NT2/D1 (cell line): Measurements from ENCODE around the gene HOATZ.

Experiments
- DNase-seq: peaks from one replicate; pipeline ENCODE4 v3.0.0-alpha.2; 2011; ENCODE audit warnings: low read depth, low spot score
- H3K27me3 ChIP-seq: 2 replicates; pipeline ENCODE4 v1.6.0; 2011; ENCODE audit warnings: mild to moderate bottlenecking; ENCODE audit not compliant: insufficient read length, insufficient read depth
- H3K36me3 ChIP-seq: 2 replicates; pipeline ENCODE4 v1.6.1; 2011; ENCODE audit warnings: mild to moderate bottlenecking, low read length, mixed read lengths; ENCODE audit not compliant: insufficient read depth, insufficient read length
- H3K4me1 ChIP-seq: 2 replicates; pipeline ENCODE4 v1.5.1; 2011; ENCODE audit not compliant: insufficient read depth, insufficient read length
- H3K4me3 ChIP-seq: 2 replicates; pipeline ENCODE4 v1.5.1; 2011; ENCODE audit warnings: low read depth; ENCODE audit not compliant: insufficient read length
- H3K9ac ChIP-seq: 2 replicates; pipeline ENCODE4 v1.6.0; 2011; ENCODE audit warnings: low read depth; ENCODE audit not compliant: insufficient read length
- H3K9me3 ChIP-seq: 2 replicates; pipeline ENCODE4 v1.5.1; 2011; ENCODE audit warnings: mild to moderate bottlenecking, low read length; ENCODE audit not compliant: insufficient read depth
- SUZ12 ChIP-seq: IDR thresholded peaks from 2 replicates; pipeline ENCODE4 v1.6.1; 2011; ENCODE audit not compliant: insufficient read length, insufficient read depth; ENCODE audit errors: extremely low read depth
- YY1 ChIP-seq: IDR thresholded peaks from 2 replicates; pipeline ENCODE4 v1.6.1; 2011; ENCODE audit not compliant: insufficient read length, insufficient read depth
- ZNF274 ChIP-seq: IDR thresholded peaks from 2 replicates; pipeline ENCODE4 v1.6.1; 2011; ENCODE audit warnings: mild to moderate bottlenecking, low read depth, low read length

Gene HOATZ

GRCh38 chr11:111560800-111561199 is 46.2 kb downstream of the HOATZ start:
- Histone ChIP-seq H3K27me3 (no peaks in the 10 kb centered on the region), H3K4me1 (no peaks in the 10 kb centered on the region), H3K9ac (no peak overlapping the region), H3K9me3 (peaks cover 10% of the 10 kb centered on the region), H3K4me3 (no peak overlapping the region), H3K36me3 (peaks cover 11% of the 10 kb centered on the region)
- TF ChIP-seq ZNF274 (no peak), YY1 (no peak), SUZ12 (no peak)
- no peak for DNase-seq

- H3K4me3 ChIP-seq = no peak overlapping the region
- peaks cover 8% of the 10 kb centered on the region for H3K36me3 ChIP-seq
- DNase-seq = no peak
- no peaks in the 10 kb centered on the region for H3K4me1 ChIP-seq
- H3K9me3 ChIP-seq = peaks cover 5% of the 10 kb centered on the region
- TF ChIP-seq ZNF274 (no peak), YY1 (no peak), SUZ12 (no peak)
- no peak overlapping the region for H3K9ac ChIP-seq
- no peaks in the 10 kb centered on the region for H3K27me3 ChIP-seq
These were observed 46.7 kb downstream of the HOATZ start for GRCh38 chr11:111561306-111561705.

GRCh38 chr11:111561791-111562325 is 47.3 kb downstream of the HOATZ start:
- peak; percentile 38 for DNase-seq
- TF ChIP-seq SUZ12 = no peak
- TF ChIP-seq YY1 = no peak
- no peak for TF ChIP-seq ZNF274
- no peak overlapping the region for H3K9ac ChIP-seq

GRCh38 chr11:111562692-111563389 is 48.3 kb downstream of the HOATZ start:
- TF ChIP-seq SUZ12 (no peak), YY1 (no peak), ZNF274 (no peak)
- H3K9me3 ChIP-seq = no peaks in the 10 kb centered on the region
- H3K4me3 ChIP-seq = no peak overlapping the region
- no peak overlapping the region for H3K9ac ChIP-seq
- H3K36me3 ChIP-seq = peaks cover 7% of the 10 kb centered on the region
- H3K4me1 ChIP-seq = no peaks in the 10 kb centered on the region
- no peaks in the 10 kb centered on the region for H3K27me3 ChIP-seq
- no peak for DNase-seq

More at GRCh38 chr11:111561791-111562325, 47.3 kb downstream of the HOATZ start:
- no peaks in the 10 kb centered on the region for H3K4me1 ChIP-seq
- H3K27me3 ChIP-seq = no peaks in the 10 kb centered on the region
- H3K9me3 ChIP-seq = no peaks in the 10 kb centered on the region
- H3K36me3 ChIP-seq = peaks cover 7% of the 10 kb centered on the region
- no peak overlapping the region for H3K4me3 ChIP-seq

- Histone ChIP-seq H3K36me3 (no peaks in the 10 kb centered on the region), H3K9ac (no peak overlapping the region)
These were observed 50.6 kb downstream of the HOATZ start for GRCh38 chr11:111565114-111565720.

GRCh38 chr11:111566324-111566723 is 51.7 kb downstream of the HOATZ start:
- H3K4me1 ChIP-seq = no peaks in the 10 kb centered on the region

More at GRCh38 chr11:111565114-111565720, 50.6 kb downstream of the HOATZ start:
- Histone ChIP-seq H3K9me3 (no peaks in the 10 kb centered on the region), H3K4me1 (no peaks in the 10 kb centered on the region), H3K4me3 (no peak overlapping the region), H3K27me3 (no peaks in the 10 kb centered on the region)
- DNase-seq = peak; percentile 52
- TF ChIP-seq YY1 (no peak), SUZ12 (no peak), ZNF274 (no peak)

GRCh38 chr11:111569476-111569875 is 54.9 kb downstream of the HOATZ start:
- no peaks in the 10 kb centered on the region for H3K4me1 ChIP-seq
- no peaks in the 10 kb centered on the region for H3K9me3 ChIP-seq
- H3K9ac ChIP-seq = no peak overlapping the region
- H3K27me3 ChIP-seq = no peaks in the 10 kb centered on the region
- no peak overlapping the region for H3K4me3 ChIP-seq
- no peak for DNase-seq
- H3K36me3 ChIP-seq = no peaks in the 10 kb centered on the region
- TF ChIP-seq ZNF274 (no peak), SUZ12 (no peak), YY1 (no peak)

More at GRCh38 chr11:111566324-111566723, 51.7 kb downstream of the HOATZ start:
- Histone ChIP-seq H3K9me3 (no peaks in the 10 kb centered on the region), H3K27me3 (no peaks in the 10 kb centered on the region), H3K9ac (no peak overlapping the region), H3K36me3 (no peaks in the 10 kb centered on the region), H3K4me3 (no peak overlapping the region)
- DNase-seq = no peak
- no peak for TF ChIP-seq ZNF274
- no peak for TF ChIP-seq SUZ12
- no peak for TF ChIP-seq YY1
